ENCODE data around the gene DRD3.

Gene DRD3

GRCh38 chr3:114178770-114179368, at the start of gene DRD3:
Gene DRD3, minus strand, starts transcription at chr3:114179052. Its CDS starts 7,060 bp downstream, at chr3:114171992.
- no peak for DNase-seq (ENCODE audit: low read depth in 2 of 2)

- no peak for DNase-seq (ENCODE audit: low read depth in 2 of 2)
These were observed 48.2 kb upstream of the DRD3 start for GRCh38 chr3:114227076-114227475.

GRCh38 chr3:114226313-114226712, 47.5 kb upstream of the DRD3 start:
- DNase-seq (ENCODE audit: low read depth in 2 of 2): no peak

GRCh38 chr3:114223143-114223542, 44.3 kb upstream of the DRD3 start:
- DNase-seq (ENCODE audit: low read depth in 2 of 2): no peak

GRCh38 chr3:114221881-114222264, 43.0 kb upstream of the DRD3 start:
- no peak for DNase-seq (ENCODE audit: low read depth in 2 of 2)

GRCh38 chr3:114221165-114221880, 42.5 kb upstream of the DRD3 start:
- DNase-seq (ENCODE audit: low read depth in 2 of 2): no peak

- DNase-seq (ENCODE audit: low read depth in 2 of 2): no peak
These were observed 40.9 kb upstream of the DRD3 start for GRCh38 chr3:114219741-114220140.

- no peak for DNase-seq (ENCODE audit: low read depth in 2 of 2)
These were observed 39.8 kb upstream of the DRD3 start for GRCh38 chr3:114218578-114219185.

GRCh38 chr3:114218006-114218405, 39.2 kb upstream of the DRD3 start:
- DNase-seq (ENCODE audit: low read depth in 2 of 2): no peak

GRCh38 chr3:114217266-114217665, 38.4 kb upstream of the DRD3 start:
- no peak for DNase-seq (ENCODE audit: low read depth in 2 of 2)

GRCh38 chr3:114216186-114216970, 37.5 kb upstream of the DRD3 start:
- no peak for DNase-seq (ENCODE audit: low read depth in 2 of 2)

GRCh38 chr3:114214542-114215341, 35.9 kb upstream of the DRD3 start:
- DNase-seq (ENCODE audit: low read depth in 2 of 2): no peak

- peak; percentile 44 to 64 for DNase-seq (ENCODE audit: low read depth in 2 of 2)
These were observed 35.0 kb upstream of the DRD3 start for GRCh38 chr3:114213627-114214541.

GRCh38 chr3:114213292-114213626, 34.4 kb upstream of the DRD3 start:
- no peak for DNase-seq (ENCODE audit: low read depth in 2 of 2)

GRCh38 chr3:114212646-114213045, 33.8 kb upstream of the DRD3 start:
- DNase-seq (ENCODE audit: low read depth in 2 of 2): no peak

- DNase-seq (ENCODE audit: low read depth in 2 of 2): no peak
These were observed 28.9 kb upstream of the DRD3 start for GRCh38 chr3:114207768-114208167.

GRCh38 chr3:114206342-114206741, 27.5 kb upstream of the DRD3 start:
- DNase-seq (ENCODE audit: low read depth in 2 of 2): no peak

- DNase-seq (ENCODE audit: low read depth in 2 of 2): no peak
These were observed 26.7 kb upstream of the DRD3 start for GRCh38 chr3:114205541-114205940.

- no peak for DNase-seq (ENCODE audit: low read depth in 2 of 2)
These were observed 15.9 kb upstream of the DRD3 start for GRCh38 chr3:114194750-114195149.

- DNase-seq (ENCODE audit: low read depth in 2 of 2): no peak
These were observed 13.3 kb upstream of the DRD3 start for GRCh38 chr3:114192136-114192535.

GRCh38 chr3:114186501-114186900, 7.6 kb upstream of the DRD3 start:
- DNase-seq (ENCODE audit: low read depth in 2 of 2): no peak

Data from stimulated activated CD8-positive, alpha-beta memory T cell treated with anti-CD3 and anti-CD28 coated beads, Interleukin-2, amount 100 ng/mL, for 48 hours (primary cell).